Trophoblast cell (in vitro differentiated cells and primary cell): ENCODE data around the gene EAPP.

Experiments
- DNase-seq, 2 donors: peaks; one replicate each; pipeline ENCODE4 v3.0.0-alpha.2; 2016
- H2AFZ ChIP-seq: 2 replicates; pipeline ENCODE4 v1.6.1; 2013; ENCODE audit warnings: low read length, moderate library complexity, mild to moderate bottlenecking; ENCODE audit not compliant: insufficient read depth, poor library complexity
- H2AK5ac ChIP-seq: 2 replicates; pipeline ENCODE4 v1.6.1; 2013; ENCODE audit warnings: mild to moderate bottlenecking, low read length
- H2BK120ac ChIP-seq: 2 replicates; pipeline ENCODE4 v1.6.1; 2013; ENCODE audit warnings: low read length, mild to moderate bottlenecking, moderate library complexity; ENCODE audit not compliant: insufficient read depth, poor library complexity
- H2BK12ac ChIP-seq: 2 replicates; pipeline ENCODE4 v1.6.1; 2013; ENCODE audit warnings: mild to moderate bottlenecking, low read length, moderate library complexity
- H2BK5ac ChIP-seq: 2 replicates; pipeline ENCODE4 v1.6.1; 2013; ENCODE audit warnings: low read length, low read depth, moderate library complexity, mild to moderate bottlenecking; ENCODE audit not compliant: poor library complexity
- H3K14ac ChIP-seq: 2 replicates; pipeline ENCODE4 v1.6.1; 2013; ENCODE audit warnings: mild to moderate bottlenecking, low read length
- H3K18ac ChIP-seq: 2 replicates; pipeline ENCODE4 v1.6.1; 2013; ENCODE audit warnings: mild to moderate bottlenecking, low read length
- H3K23ac ChIP-seq: 2 replicates; pipeline ENCODE4 v1.6.1; 2013; ENCODE audit warnings: low read length
- H3K27ac ChIP-seq: 2 replicates; pipeline ENCODE4 v1.5.1; 2013; ENCODE audit warnings: low read depth, mild to moderate bottlenecking, inconsistent platforms, low read length, moderate library complexity
- H3K27me3 ChIP-seq: 2 replicates; pipeline ENCODE4 v1.6.1; 2013; ENCODE audit warnings: inconsistent platforms, mild to moderate bottlenecking, low read length, moderate library complexity; ENCODE audit not compliant: insufficient read depth
- H3K36me3 ChIP-seq, 2 experiments: 1 replicate in 1 of 2; 2 replicates in 1 of 2; pipeline ENCODE4 v1.6.1; 2013; ENCODE audit warnings: low read length in 2 of 2, mild to moderate bottlenecking in 2 of 2, moderate library complexity in 1 of 2; ENCODE audit not compliant: insufficient read depth in 2 of 2, control insufficient read depth in 1 of 2
- H3K4ac ChIP-seq: 2 replicates; pipeline ENCODE4 v1.6.1; 2013; ENCODE audit warnings: low read depth, mild to moderate bottlenecking, low read length, moderate library complexity
- H3K4me1 ChIP-seq, 2 experiments: 1 replicate in 1 of 2; 2 replicates in 1 of 2; pipeline ENCODE4 v1.6.1; 2013; ENCODE audit warnings: low read length in 2 of 2, mild to moderate bottlenecking in 2 of 2, moderate library complexity in 1 of 2; ENCODE audit not compliant: insufficient read depth in 2 of 2, control insufficient read depth in 1 of 2
- H3K4me2 ChIP-seq: 2 replicates; pipeline ENCODE4 v1.6.1; 2013; ENCODE audit warnings: inconsistent platforms, mild to moderate bottlenecking, low read length, moderate library complexity
- H3K4me3 ChIP-seq: 2 replicates; pipeline ENCODE4 v1.5.1; 2013; ENCODE audit warnings: mild to moderate bottlenecking, low read depth, low read length, inconsistent platforms
- H3K79me1 ChIP-seq: one replicate; pipeline ENCODE4 v1.6.1; 2013; ENCODE audit warnings: low read length
- H3K79me2 ChIP-seq: 2 replicates; pipeline ENCODE4 v1.6.1; 2013; ENCODE audit warnings: low read length, mild to moderate bottlenecking; ENCODE audit not compliant: control insufficient read depth, insufficient read depth, poor library complexity
- H3K9ac ChIP-seq: 2 replicates; pipeline ENCODE4 v1.6.1; 2013; ENCODE audit warnings: mild to moderate bottlenecking, low read length
- H3K9me3 ChIP-seq: 2 replicates; pipeline ENCODE4 v1.6.1; 2013; ENCODE audit warnings: low read depth, mild to moderate bottlenecking, control low read depth, inconsistent platforms, low read length; ENCODE audit not compliant: insufficient read depth
- H4K12ac ChIP-seq: 2 replicates; pipeline ENCODE4 v1.6.1; 2013; ENCODE audit warnings: low read depth, mild to moderate bottlenecking, low read length, moderate library complexity
- H4K8ac ChIP-seq: 2 replicates; pipeline ENCODE4 v1.6.1; 2013; ENCODE audit warnings: low read depth, mild to moderate bottlenecking, low read length, moderate library complexity
- H4K91ac ChIP-seq: one replicate; pipeline ENCODE4 v1.6.1; 2013; ENCODE audit warnings: low read depth, mild to moderate bottlenecking, low read length, moderate library complexity
- WGBS: extraction: QIAGEN DNeasy Blood & Tissue Kit; methylation state at CpG from one replicate; pipeline ENCODE4 v1.1.7; 2013; ENCODE audit warnings: missing lambda C conversion rate; ENCODE audit not compliant: insufficient read length, insufficient coverage; ENCODE audit errors: extremely low coverage; 5-methylcytosine and 5-hydroxymethylcytosine counted together

The EAPP gene

GRCh38 chr14:34571771-34572170 lies 32.3 kb upstream of the EAPP start:
- no peak overlapping the region for H4K91ac ChIP-seq

DNA sequence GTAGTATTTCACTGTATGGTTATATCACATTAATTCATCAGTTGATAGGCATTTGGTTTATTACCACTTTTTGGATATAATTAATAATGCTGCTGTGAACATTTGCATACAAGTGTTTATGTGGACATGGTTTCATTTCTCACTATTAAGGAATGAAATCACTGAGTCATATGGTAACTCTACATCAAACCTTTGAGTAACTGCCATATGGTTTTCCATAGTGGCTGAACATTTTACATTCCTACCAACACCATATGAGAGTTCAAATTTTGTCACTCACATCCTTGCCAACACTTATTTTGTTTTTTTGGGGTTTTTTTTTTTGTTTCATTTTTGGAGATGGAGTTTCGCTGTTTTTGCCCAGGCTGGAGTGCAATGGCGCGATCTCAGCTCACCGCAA lies 30.2 kb upstream of the EAPP start:
- Histone ChIP-seq H3K4me2 (no peak overlapping the region), H2BK12ac (no peak overlapping the region), H4K12ac (no peak overlapping the region), H3K27ac (no peak overlapping the region), H3K27me3 (no peaks in the 10 kb centered on the region), H2BK120ac (no peak overlapping the region), H3K9ac (no peak overlapping the region), H3K18ac (no peak overlapping the region), H3K4me3 (no peak overlapping the region), H3K14ac (no peak overlapping the region), H3K4ac (no peak overlapping the region), H2AK5ac (no peak overlapping the region), H2BK5ac (no peak overlapping the region), H3K4me1 (no peaks in the 10 kb centered on the region), H3K79me1 (no peaks in the 10 kb centered on the region), H3K9me3 (no peaks in the 10 kb centered on the region), H2AFZ (no peak overlapping the region), H3K36me3 (peaks cover 37 to 48% of the 10 kb centered on the region in 2 experiments), H4K91ac (no peak overlapping the region), H3K79me2 (no peaks in the 10 kb centered on the region), H4K8ac (no peak overlapping the region), H3K23ac (no peak overlapping the region)
- no CpG with 5 or more reads among the region's 4 CpGs for WGBS
- no peak for DNase-seq

More at GRCh38 chr14:34571771-34572170, 32.3 kb upstream of the EAPP start:
- Histone ChIP-seq H4K8ac (no peak overlapping the region), H3K27ac (no peak overlapping the region), H2AFZ (no peak overlapping the region), H3K9me3 (no peaks in the 10 kb centered on the region), H3K14ac (no peak overlapping the region), H3K79me2 (no peaks in the 10 kb centered on the region), H3K4me2 (no peak overlapping the region), H3K18ac (no peak overlapping the region), H4K12ac (no peak overlapping the region), H2BK120ac (no peak overlapping the region), H2BK5ac (no peak overlapping the region), H3K9ac (no peak overlapping the region), H2AK5ac (no peak overlapping the region), H3K23ac (no peak overlapping the region), H3K27me3 (no peaks in the 10 kb centered on the region), H2BK12ac (no peak overlapping the region), H3K4me1 (no peaks in the 10 kb centered on the region), H3K4me3 (no peak overlapping the region), H3K36me3 (peaks cover 31 to 39% of the 10 kb centered on the region in 2 experiments), H3K4ac (no peak overlapping the region), H3K79me1 (no peaks in the 10 kb centered on the region)
- DNase-seq = peak; percentile 79 to 91
- no CpG with 5 or more reads among the region's 3 CpGs for WGBS

DNA sequence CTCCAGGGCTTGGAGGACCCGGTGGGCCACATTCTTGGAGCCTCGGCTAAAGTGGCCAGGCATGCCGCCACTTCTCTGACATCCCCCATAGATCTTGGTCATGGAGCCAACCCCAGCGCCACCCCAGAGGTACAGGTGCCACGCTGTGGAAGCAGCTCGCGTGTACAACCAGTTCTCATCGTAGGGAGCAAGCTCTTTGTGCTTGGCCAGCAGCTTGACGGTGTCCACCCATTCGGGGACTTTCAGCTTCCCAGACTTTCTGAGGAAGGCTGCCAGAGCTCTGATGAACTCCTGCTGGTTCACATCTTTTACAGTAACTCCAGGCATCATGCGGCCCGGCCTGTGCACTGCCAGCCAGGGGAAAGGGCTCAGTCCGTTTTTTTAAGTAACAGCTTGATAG lies 29.3 kb upstream of the EAPP start:
- Histone ChIP-seq H3K79me1 (no peaks in the 10 kb centered on the region), H3K27ac (no peak overlapping the region), H3K79me2 (no peaks in the 10 kb centered on the region), H3K4me1 (no peaks in the 10 kb centered on the region), H3K4me2 (no peak overlapping the region), H3K9me3 (no peaks in the 10 kb centered on the region), H3K23ac (no peak overlapping the region), H4K12ac (peak overlapping the region; percentile 54), H3K36me3 (peaks cover 41 to 51% of the 10 kb centered on the region in 2 experiments), H2AFZ (no peak overlapping the region), H3K4me3 (no peak overlapping the region), H4K91ac (no peak overlapping the region), H2AK5ac (no peak overlapping the region), H3K14ac (no peak overlapping the region), H3K18ac (no peak overlapping the region), H4K8ac (peak overlapping the region; percentile 38), H3K4ac (no peak overlapping the region), H3K27me3 (no peaks in the 10 kb centered on the region), H3K9ac (no peak overlapping the region), H2BK5ac (no peak overlapping the region), H2BK120ac (no peak overlapping the region), H2BK12ac (peak overlapping the region; percentile 31)
- DNase-seq = no peak
- no CpG with 5 or more reads among the region's 13 CpGs for WGBS

DNA sequence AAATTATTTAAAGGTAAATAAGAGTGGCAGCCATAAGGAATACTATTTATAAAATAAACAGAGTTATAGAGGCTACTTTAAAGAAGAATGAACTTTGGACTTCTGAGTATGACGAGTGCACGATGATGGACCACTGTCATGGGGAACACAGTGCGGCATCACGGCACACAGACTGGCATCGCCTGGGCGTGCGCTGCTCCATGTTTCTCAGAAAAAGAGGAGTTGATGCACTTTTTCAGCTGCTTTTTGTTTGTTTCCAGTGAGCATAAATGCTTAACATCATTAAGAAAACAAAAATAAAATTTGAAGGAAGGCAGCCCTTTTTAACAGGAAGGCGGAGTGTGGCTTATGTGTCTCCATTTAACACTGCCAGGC lies 23.3 kb upstream of the EAPP start:
- H3K27me3 ChIP-seq = no peaks in the 10 kb centered on the region
- no peak for DNase-seq
- no peak overlapping the region for H4K8ac ChIP-seq
- no peak overlapping the region for H3K27ac ChIP-seq
- H3K4me2 ChIP-seq = no peak overlapping the region
- no peak overlapping the region for H4K12ac ChIP-seq
- H3K4ac ChIP-seq = no peak overlapping the region
- H3K79me2 ChIP-seq = no peaks in the 10 kb centered on the region
- H3K23ac ChIP-seq = no peak overlapping the region
- H3K79me1 ChIP-seq = no peaks in the 10 kb centered on the region
- no peak overlapping the region for H2BK120ac ChIP-seq
- H3K14ac ChIP-seq = no peak overlapping the region
- H2BK5ac ChIP-seq = no peak overlapping the region
- H3K4me1 ChIP-seq = no peaks in the 10 kb centered on the region
- no peaks in the 10 kb centered on the region for H3K9me3 ChIP-seq
- no peak overlapping the region for H2AK5ac ChIP-seq
- H3K4me3 ChIP-seq = no peak overlapping the region
- no peak overlapping the region for H3K18ac ChIP-seq
- no CpG with 5 or more reads among the region's 8 CpGs for WGBS
- no peak overlapping the region for H2AFZ ChIP-seq
- no peak overlapping the region for H3K9ac ChIP-seq
- no peak overlapping the region for H4K91ac ChIP-seq
- peaks cover 24 to 27% of the 10 kb centered on the region in 2 experiments for H3K36me3 ChIP-seq
- H2BK12ac ChIP-seq = no peak overlapping the region
